Brain microvascular endothelial cell (primary cell): Measurements from ENCODE around the gene MARK2.

Source experiments
- DNase-seq: peaks from one replicate; pipeline ENCODE4 v3.0.0-alpha.2; 2020
- H3K27ac ChIP-seq: fragments of 250-450 bp; sonication (Bioruptor Pico); 2 replicates; pipeline ENCODE4 v1.5.1; 2020; ENCODE audit warnings: mild to moderate bottlenecking, moderate library complexity
- H3K27me3 ChIP-seq: fragments of 250-450 bp; sonication (Bioruptor Pico); replicated peaks from 2 replicates; pipeline ENCODE4 v1.5.1; 2020; ENCODE audit warnings: mild to moderate bottlenecking
- H3K36me3 ChIP-seq: fragments of 250-450 bp; sonication (Bioruptor Pico); replicated peaks from 2 replicates; pipeline ENCODE4 v1.5.1; 2020; ENCODE audit warnings: mild to moderate bottlenecking
- H3K4me3 ChIP-seq: 2 replicates; pipeline ENCODE4 v1.5.1; 2011; ENCODE audit warnings: low read depth, mild to moderate bottlenecking, control low read depth, low read length, moderate library complexity
- in situ Hi-C: cut with HindIII; loops from 2 replicates; pipeline ENCODE4 v1.10.0; 2017; ENCODE audit warnings: low sequenced_read_pairs, low pct_ligation_motif_present
- TF ChIP-seq, protein P1 (sequence below): IDR thresholded peaks from 2 replicates; pipeline ENCODE4 v1.5.1; 2011; ENCODE audit warnings: low read depth, mild to moderate bottlenecking, moderate library complexity, low read length, control low read depth, inconsistent platforms; ENCODE audit errors: missing control alignments

The MARK2 gene

DNA sequence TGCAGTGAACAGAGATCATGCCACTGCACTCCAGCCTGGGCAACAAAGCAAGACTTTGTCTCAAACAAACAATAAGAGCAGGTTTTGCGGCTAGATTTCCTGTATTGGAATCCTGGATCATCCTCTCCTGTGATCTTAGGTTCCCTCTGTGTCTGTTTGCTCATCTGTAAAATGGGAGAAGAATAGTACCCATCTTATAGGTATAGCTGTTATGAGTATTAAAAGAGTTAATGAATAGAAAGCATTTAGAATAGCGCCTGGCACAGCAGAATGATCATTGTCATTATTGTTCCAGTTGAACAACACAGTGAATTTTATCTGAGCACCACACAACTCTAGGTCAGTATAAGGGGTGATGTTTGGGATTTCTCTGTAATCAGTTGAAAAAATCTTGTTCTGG, 10.8 kb downstream of the MARK2 start:
- Histone ChIP-seq H3K36me3 (no peaks in the 10 kb centered on the region), H3K27ac (no peak overlapping the region)
- TF ChIP-seq, protein P1, sequence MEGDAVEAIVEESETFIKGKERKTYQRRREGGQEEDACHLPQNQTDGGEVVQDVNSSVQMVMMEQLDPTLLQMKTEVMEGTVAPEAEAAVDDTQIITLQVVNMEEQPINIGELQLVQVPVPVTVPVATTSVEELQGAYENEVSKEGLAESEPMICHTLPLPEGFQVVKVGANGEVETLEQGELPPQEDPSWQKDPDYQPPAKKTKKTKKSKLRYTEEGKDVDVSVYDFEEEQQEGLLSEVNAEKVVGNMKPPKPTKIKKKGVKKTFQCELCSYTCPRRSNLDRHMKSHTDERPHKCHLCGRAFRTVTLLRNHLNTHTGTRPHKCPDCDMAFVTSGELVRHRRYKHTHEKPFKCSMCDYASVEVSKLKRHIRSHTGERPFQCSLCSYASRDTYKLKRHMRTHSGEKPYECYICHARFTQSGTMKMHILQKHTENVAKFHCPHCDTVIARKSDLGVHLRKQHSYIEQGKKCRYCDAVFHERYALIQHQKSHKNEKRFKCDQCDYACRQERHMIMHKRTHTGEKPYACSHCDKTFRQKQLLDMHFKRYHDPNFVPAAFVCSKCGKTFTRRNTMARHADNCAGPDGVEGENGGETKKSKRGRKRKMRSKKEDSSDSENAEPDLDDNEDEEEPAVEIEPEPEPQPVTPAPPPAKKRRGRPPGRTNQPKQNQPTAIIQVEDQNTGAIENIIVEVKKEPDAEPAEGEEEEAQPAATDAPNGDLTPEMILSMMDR: no peak

DNA sequence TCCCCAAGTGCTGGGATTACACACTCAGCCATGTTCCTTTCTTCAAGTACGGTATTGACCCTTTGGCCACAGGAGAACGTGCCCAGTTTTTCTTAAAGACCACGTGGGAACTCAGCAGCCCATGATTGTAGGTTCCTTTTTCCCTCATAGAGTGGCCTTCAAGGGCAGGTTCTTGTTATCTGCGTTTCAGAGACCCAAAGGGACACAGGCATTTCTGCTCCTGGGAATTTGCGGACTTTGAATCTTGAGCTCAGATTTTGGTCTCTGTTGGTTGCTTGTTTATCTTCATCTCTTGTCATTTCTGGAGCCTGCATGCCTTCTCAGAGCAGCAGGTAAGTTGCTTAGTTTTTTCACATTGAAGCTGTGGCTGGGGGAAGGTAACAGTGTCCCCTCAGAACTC, 12.0 kb downstream of the MARK2 start:
- TF ChIP-seq, protein P1: no peak
- no peak overlapping the region for H3K4me3 ChIP-seq

More for the DNA sequence above, 10.8 kb downstream of the MARK2 start:
- H3K27me3 ChIP-seq: no peaks in the 10 kb centered on the region
- DNase-seq: no peak
- H3K4me3 ChIP-seq: no peak overlapping the region
- in situ Hi-C loops: loop anchor here (25.0 kb wide), 1 partner anchor 313 kb away; the partner anchor contains the start of gene MACROD1

DNA sequence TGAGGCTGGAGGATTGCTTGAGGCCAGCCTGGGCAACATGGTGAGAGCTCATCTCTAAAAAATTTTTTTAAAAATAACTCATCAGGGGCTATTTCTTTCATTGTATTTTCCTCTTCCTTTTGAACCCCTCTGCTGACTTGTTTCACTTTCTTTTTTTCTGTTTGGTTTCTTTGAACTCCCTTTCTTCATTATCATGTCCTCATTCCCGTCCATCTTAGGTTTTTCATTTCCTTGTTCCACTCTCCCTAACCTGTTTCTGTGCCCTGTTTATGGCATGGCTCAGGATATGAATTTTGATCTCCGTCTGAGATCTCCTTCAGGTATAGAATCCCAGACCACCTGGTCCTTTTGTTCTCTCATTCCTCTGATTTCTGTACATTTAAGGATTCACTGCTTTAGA, 12.5 kb downstream of the MARK2 start:
- no peak for DNase-seq
- H3K36me3 ChIP-seq: no peaks in the 10 kb centered on the region
- in situ Hi-C loops: no loop called here
- no peak overlapping the region for H3K4me3 ChIP-seq
- H3K27ac ChIP-seq: no peak overlapping the region
- H3K27me3 ChIP-seq: no peaks in the 10 kb centered on the region
- TF ChIP-seq, protein P1: no peak

More for the DNA sequence above, 12.0 kb downstream of the MARK2 start:
- no peaks in the 10 kb centered on the region for H3K36me3 ChIP-seq
- no peaks in the 10 kb centered on the region for H3K27me3 ChIP-seq
- H3K27ac ChIP-seq: no peak overlapping the region
- in situ Hi-C loops: no loop called here
- DNase-seq: no peak

DNA sequence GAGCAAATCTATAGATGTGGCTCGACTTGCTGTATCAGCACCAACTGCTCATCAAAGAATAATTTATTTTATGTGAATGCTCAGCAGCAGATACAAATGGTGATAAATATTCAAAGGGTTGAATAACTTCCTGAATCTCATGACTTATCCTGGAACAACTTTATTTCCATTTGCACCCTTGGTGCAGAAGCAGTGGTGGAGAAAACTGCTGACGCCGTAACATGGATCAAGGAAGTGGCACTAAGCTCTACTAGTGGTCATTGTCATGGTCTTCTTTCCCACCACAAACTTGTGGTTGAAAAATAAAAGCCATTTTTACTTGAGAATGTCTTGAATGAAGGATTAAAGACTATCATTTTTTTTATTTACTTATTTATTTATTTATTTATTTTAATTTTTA, 14.6 kb downstream of the MARK2 start:
- TF ChIP-seq, protein P1: no peak
- no peaks in the 10 kb centered on the region for H3K36me3 ChIP-seq
- no peak overlapping the region for H3K27ac ChIP-seq
- H3K4me3 ChIP-seq: no peak overlapping the region
- DNase-seq: no peak
- in situ Hi-C loops: no loop called here
- no peaks in the 10 kb centered on the region for H3K27me3 ChIP-seq

DNA sequence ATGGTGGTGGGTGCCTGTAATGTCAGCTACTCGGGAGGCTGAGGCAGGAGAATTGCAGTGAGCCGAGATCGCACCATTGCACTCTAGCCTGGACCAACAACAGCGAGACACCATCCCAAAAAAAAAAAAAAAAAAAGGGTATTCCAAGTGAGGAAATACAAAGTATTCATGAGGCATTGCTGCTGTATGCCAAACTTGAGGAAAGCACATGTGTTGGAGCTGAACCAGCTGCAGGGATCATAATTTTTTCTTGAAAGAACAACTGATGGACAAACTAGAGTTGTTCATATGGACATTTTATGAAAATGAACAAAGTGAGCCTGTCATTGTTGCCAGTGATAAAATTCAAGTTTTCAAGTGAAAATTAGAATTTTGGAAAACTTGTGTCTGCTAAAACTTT, 15.8 kb downstream of the MARK2 start:
- TF ChIP-seq, protein P1: no peak
- Histone ChIP-seq H3K36me3 (no peaks in the 10 kb centered on the region), H3K27me3 (no peaks in the 10 kb centered on the region), H3K4me3 (no peak overlapping the region), H3K27ac (no peak overlapping the region)
- in situ Hi-C loops: no loop called here
- DNase-seq: no peak

DNA sequence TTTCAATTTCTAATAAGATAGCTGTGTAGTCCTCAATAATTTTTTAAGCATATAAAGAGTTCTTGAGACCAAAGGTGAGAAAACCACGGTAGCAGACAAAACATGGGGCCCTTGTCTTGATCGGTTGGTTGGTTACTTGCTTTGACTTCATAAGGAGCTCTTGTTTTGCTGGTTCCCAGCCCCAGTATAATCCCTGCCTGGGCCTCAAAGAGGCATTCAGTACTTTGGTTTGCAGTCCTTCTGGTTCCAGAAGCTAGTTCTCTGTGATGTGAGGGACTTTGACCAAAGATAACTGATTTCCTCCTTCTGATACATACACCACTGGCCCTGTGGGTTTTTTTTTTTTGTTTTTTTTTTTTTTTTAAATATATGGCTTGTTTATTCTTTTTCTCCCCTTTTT, 17.1 kb downstream of the MARK2 start:
- in situ Hi-C loops: no loop called here
- H3K4me3 ChIP-seq: no peak overlapping the region
- no peak overlapping the region for H3K27ac ChIP-seq
- DNase-seq: no peak
- H3K27me3 ChIP-seq: no peaks in the 10 kb centered on the region
- TF ChIP-seq, protein P1: no peak
- H3K36me3 ChIP-seq: no peaks in the 10 kb centered on the region
